IPS-NIHi7 (cell line): ENCODE data around the gene CCDC28B.

ENCODE experiments used
- DNase-seq: peaks from one replicate; pipeline ENCODE4 v3.0.0; 2012; ENCODE audit warnings: mixed read lengths; ENCODE audit errors: extremely low spot score

CCDC28B gene

GRCh38 chr1:32194984-32195383, 5.4 kb upstream of the CCDC28B start:
- DNase-seq, result no peak

- DNase-seq, result no peak
Observed at GRCh38 chr1:32195531-32195930, 4.9 kb upstream of the CCDC28B start.

- DNase-seq, result no peak
Observed at GRCh38 chr1:32195972-32196823, 4.2 kb upstream of the CCDC28B start.

- no peak for DNase-seq
Observed at GRCh38 chr1:32197074-32197473, 3.3 kb upstream of the CCDC28B start.

- DNase-seq, result no peak
Observed at GRCh38 chr1:32197837-32198236, 2.6 kb upstream of the CCDC28B start.

- DNase-seq, result no peak
Observed at GRCh38 chr1:32198237-32199042, 2.0 kb upstream of the CCDC28B start.

- DNase-seq, result no peak
Observed at GRCh38 chr1:32199043-32199716, 1.2 kb upstream of the CCDC28B start.

GRCh38 chr1:32199717-32200072, 700 bp upstream of the CCDC28B start:
- no peak for DNase-seq

GRCh38 chr1:32201011-32201855, 838 bp downstream of the CCDC28B start:
- DNase-seq, result peak; percentile 60

- DNase-seq, result no peak
Observed at GRCh38 chr1:32204943-32205361, 4.6 kb downstream of the CCDC28B start.

- DNase-seq, result peak; percentile 95
Observed at GRCh38 chr1:32205401-32206370, 5.3 kb downstream of the CCDC28B start, which contains the start of gene IQCC. Gene IQCC, plus strand, starts transcription at chr1:32205671. Its CDS starts 11 bp downstream, at chr1:32205682.

- no peak for DNase-seq
Observed at GRCh38 chr1:32208469-32208868, 8.1 kb downstream of the CCDC28B start.

- no peak for DNase-seq
Observed at GRCh38 chr1:32208891-32209328, 8.5 kb downstream of the CCDC28B start, which contains the start of gene DCDC2B. Gene DCDC2B, plus strand, starts transcription at chr1:32209089. Its CDS starts 5 bp downstream, at chr1:32209094.

- DNase-seq, result peak; percentile 82
Observed at GRCh38 chr1:32215629-32216480, 15.5 kb downstream of the CCDC28B start.

GRCh38 chr1:32216566-32216965, 16.2 kb downstream of the CCDC28B start:
- DNase-seq, result no peak

- DNase-seq, result no peak
Observed at GRCh38 chr1:32219022-32219421, 18.6 kb downstream of the CCDC28B start.

- DNase-seq, result no peak
Observed at GRCh38 chr1:32220746-32221580, 20.6 kb downstream of the CCDC28B start.

- DNase-seq, result no peak
Observed at GRCh38 chr1:32221581-32221979, 21.2 kb downstream of the CCDC28B start.
